Testis (tissue), 3 donors: ENCODE results near the gene OXCT2. TPM values are rescaled to one million over a fixed set of nuclear protein-coding genes. Genes with fewer than 3 reads are reported as not detected.

Experiments used
- DNase-seq: peaks from one replicate; pipeline ENCODE4 v3.0.0-alpha.2; 2019
- H3K27ac ChIP-seq, 2 donors: fragments of 200-600 bp; sonication (generic); one replicate each; pipeline ENCODE4 v1.5.1; 2019
- H3K27me3 ChIP-seq: fragments of 200-600 bp; sonication (generic); one replicate; pipeline ENCODE4 v1.5.1; 2019
- H3K36me3 ChIP-seq: fragments of 200-600 bp; sonication (generic); one replicate; pipeline ENCODE4 v1.5.1; 2017; ENCODE audit warnings: low read depth; ENCODE audit errors: missing control alignments
- H3K4me1 ChIP-seq: fragments of 200-600 bp; sonication (generic); one replicate; pipeline ENCODE4 v1.5.1; 2019
- H3K4me3 ChIP-seq, 2 donors: fragments of 200-600 bp; sonication (generic); one replicate each; pipeline ENCODE4 v1.5.1; 2017 to 2019
- H3K9me3 ChIP-seq: fragments of 200-600 bp; sonication (generic); one replicate; pipeline ENCODE4 v1.5.1; 2017
- CTCF ChIP-seq, 3 experiments: fragments of 450-650 bp in 2 of 3; fragments of 200-600 bp in 1 of 3; sonication (generic) in 1 of 3; IDR thresholded peaks; one replicate each; pipeline ENCODE4 v1.5.1; 2016 to 2019; ENCODE audit warnings: antibody characterized with exemption in 3 of 3, mild to moderate bottlenecking in 2 of 3, moderate library complexity in 1 of 3
- POLR2A ChIP-seq: fragments of 450-650 bp; IDR thresholded peaks from one replicate; pipeline ENCODE4 v1.6.1; 2017; ENCODE audit warnings: antibody characterized with exemption, mild to moderate bottlenecking, moderate library complexity
- WGBS, 2 donors: methylation state at CpG; one replicate each; pipeline ENCODE4 v1.1.5; 2018; 5-methylcytosine and 5-hydroxymethylcytosine counted together
- intact Hi-C: fragments of 100-400 bp; cut with DNase I; formaldehyde crosslinking; loops from one replicate; pipeline ENCODE4 v1.15.1; 2023; ENCODE audit warnings: low total_unique reads
- polyA plus RNA-seq: library from polyadenylated mRNA; stranded (reverse); fragments of 350-450 nt; fragmentation: Illumina TruSeq; extraction: RNeasy Lipid Tissue Mini Kit (QIAGEN cat#74804); gene quantifications from one replicate; pipeline ENCODE4 v1.2.3, GENCODE V29; 2014; ENCODE audit warnings: low read depth, low replicate concordance; ENCODE audit not compliant: insufficient read depth
- total RNA-seq, 2 donors: library from RNA; depleted of rRNA; stranded (reverse); fragments of >200 nt; gene quantifications; one replicate each; pipeline ENCODE4 v1.2.3, GENCODE V29; 2016

Gene OXCT2
- total and polyA plus RNA-seq, 3 donors from 2014 or later, result 28.6 to 90.0 (median 78.8) TPM

- TF ChIP-seq POLR2A, result no peak
- TF ChIP-seq CTCF (IDR thresholded peaks at IDR 0.05), result no peak
- no peak overlapping the region for H3K4me3 ChIP-seq
- peaks cover 3% of the 10 kb centered on the region for H3K4me1 ChIP-seq
- no peak for DNase-seq
- H3K36me3 ChIP-seq, result no peaks in the 10 kb centered on the region
- no peaks in the 10 kb centered on the region for H3K27me3 ChIP-seq
- intact Hi-C loops, result no loop called here
- H3K9me3 ChIP-seq, result no peaks in the 10 kb centered on the region
- H3K27ac ChIP-seq, result no peak overlapping the region
- 75% methylated on average over 7 of the region's 7 CpGs for WGBS, 2 donors
Measured at GRCh38 chr1:39733161-39733560, 38.0 kb downstream of the OXCT2 start.

DNA sequence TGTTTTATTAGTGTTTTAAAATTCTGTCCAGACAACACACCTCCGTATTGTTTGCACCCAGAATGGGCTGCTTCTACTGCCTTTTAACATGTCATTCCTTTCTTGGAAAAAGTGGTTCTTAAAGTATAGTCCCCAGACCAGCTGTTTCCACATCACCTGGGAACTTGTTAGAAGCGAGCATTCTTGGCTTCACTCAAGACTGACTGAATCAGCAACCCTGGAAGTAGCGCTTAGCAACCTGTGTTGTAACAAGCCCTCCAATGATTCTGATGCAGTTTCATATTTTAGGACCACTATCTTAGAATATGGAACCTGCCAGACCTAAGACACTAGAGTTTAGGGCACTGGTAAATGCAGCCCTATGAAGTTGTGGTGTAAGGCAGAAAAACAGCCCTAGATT, 38.4 kb downstream of the OXCT2 start:
- Histone ChIP-seq H3K4me3 (no peak overlapping the region), H3K27me3 (no peaks in the 10 kb centered on the region), H3K9me3 (no peaks in the 10 kb centered on the region), H3K36me3 (no peaks in the 10 kb centered on the region), H3K4me1 (peaks cover 3% of the 10 kb centered on the region), H3K27ac (no peak overlapping the region)
- TF ChIP-seq CTCF (IDR thresholded peaks at IDR 0.05) (no peak), POLR2A (no peak)
- no peak for DNase-seq
- intact Hi-C loops, result no loop called here
- 75 to 84% methylated on average over 3 of the region's 3 CpGs for WGBS, 2 donors

DNA sequence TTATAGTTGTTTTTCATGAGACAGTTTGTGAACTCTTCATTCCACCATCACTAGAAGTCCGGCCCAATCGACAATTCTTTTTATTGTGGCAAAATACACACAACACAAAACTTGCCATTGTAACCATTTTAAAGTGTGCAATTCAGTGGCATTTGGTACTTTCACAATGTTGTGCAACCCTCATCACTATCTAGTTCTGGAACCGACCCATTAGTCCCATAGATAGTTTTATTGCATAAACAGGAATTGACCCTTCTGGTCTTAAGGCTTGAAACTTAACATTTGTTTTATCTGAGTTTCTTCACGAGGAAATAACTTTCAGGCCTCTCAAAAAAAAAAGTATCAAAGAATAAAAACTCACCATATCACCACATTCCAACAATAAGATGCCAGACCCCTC, 41.3 kb downstream of the OXCT2 start:
- 52 to 70% methylated on average over 3 to 4 of the region's 4 CpGs for WGBS, 2 donors
- H3K27me3 ChIP-seq, result no peaks in the 10 kb centered on the region
- TF ChIP-seq POLR2A (no peak), CTCF (IDR thresholded peaks at IDR 0.05) (no peak)
- H3K4me3 ChIP-seq, result no peak overlapping the region
- no peaks in the 10 kb centered on the region for H3K36me3 ChIP-seq
- H3K27ac ChIP-seq, result no peak overlapping the region
- H3K4me1 ChIP-seq, result no peaks in the 10 kb centered on the region
- H3K9me3 ChIP-seq, result no peaks in the 10 kb centered on the region
- intact Hi-C loops, result no loop called here
- DNase-seq, result no peak

GRCh38 chr1:39729030-39729429, 42.1 kb downstream of the OXCT2 start:
- no peak overlapping the region for H3K4me3 ChIP-seq
- DNase-seq, result no peak
- H3K27me3 ChIP-seq, result no peaks in the 10 kb centered on the region
- 53 to 67% methylated on average over 3 of the region's 3 CpGs for WGBS, 2 donors
- TF ChIP-seq CTCF (IDR thresholded peaks at IDR 0.05), result no peak
- no peak for TF ChIP-seq POLR2A
- H3K36me3 ChIP-seq, result no peaks in the 10 kb centered on the region
- no peak overlapping the region for H3K27ac ChIP-seq
- intact Hi-C loops, result no loop called here
- H3K4me1 ChIP-seq, result no peaks in the 10 kb centered on the region
- H3K9me3 ChIP-seq, result no peaks in the 10 kb centered on the region

GRCh38 chr1:39727932-39728317, 43.2 kb downstream of the OXCT2 start:
- 50 to 53% methylated on average over 13 to 14 of the region's 14 CpGs for WGBS, 2 donors
- TF ChIP-seq POLR2A, result no peak
- TF ChIP-seq CTCF (IDR thresholded peaks at IDR 0.05), result no peak
- H3K9me3 ChIP-seq, result no peaks in the 10 kb centered on the region
- peak; percentile 46 for DNase-seq
- H3K36me3 ChIP-seq, result no peaks in the 10 kb centered on the region
- H3K27ac ChIP-seq, result no peak overlapping the region
- H3K4me3 ChIP-seq, result peak overlapping the region; percentile 12 to 40
- no peaks in the 10 kb centered on the region for H3K27me3 ChIP-seq
- intact Hi-C loops, result no loop called here
- H3K4me1 ChIP-seq, result no peaks in the 10 kb centered on the region
